Psoas muscle (tissue), 8 donors: ENCODE results near the gene GPER1. TPM values are rescaled to one million over a fixed set of nuclear protein-coding genes. Genes with fewer than 3 reads are reported as not detected.

Experiments used
- ATAC-seq, 4 donors: fragments of 200-7000 bp; cut with Tn5 transposase; one replicate each; pipeline ENCODE4 v1.9.1; 2020; ENCODE audit warnings: moderate library complexity in 3 of 4, mild to moderate bottlenecking in 2 of 4
- DNase-seq, 2 donors: peaks; one replicate each; pipeline ENCODE4 v3.0.0-alpha.2; 2020
- H3K27ac ChIP-seq: fragments of 200-600 bp; one replicate; pipeline ENCODE4 v1.8.0; 2022
- H3K27me3 ChIP-seq, 3 donors: fragments of 200-600 bp in 1 of 3; one replicate each; pipeline versions ENCODE4 v1.6.1 to v1.8.0; 2013 to 2022; ENCODE audit warnings: low read length in 2 of 3, mild to moderate bottlenecking in 2 of 3, moderate library complexity in 1 of 3; ENCODE audit not compliant: insufficient read depth in 3 of 3
- H3K36me3 ChIP-seq, 2 donors: fragments of 200-600 bp in 1 of 2; one replicate each; pipeline versions ENCODE4 v1.6.1 to v1.8.0; 2013 to 2022; ENCODE audit warnings: low read depth in 1 of 2, mild to moderate bottlenecking in 1 of 2, moderate library complexity in 1 of 2; ENCODE audit not compliant: insufficient read depth in 1 of 2
- H3K4me1 ChIP-seq: fragments of 200-600 bp; one replicate; pipeline ENCODE4 v1.8.0; 2022
- H3K4me3 ChIP-seq: fragments of 200-600 bp; one replicate; pipeline ENCODE4 v1.8.0; 2022; ENCODE audit warnings: mild to moderate bottlenecking
- H3K9me3 ChIP-seq: fragments of 200-600 bp; one replicate; pipeline ENCODE4 v1.8.0; 2022
- WGBS, 3 donors: extraction: QIAGEN DNeasy Blood & Tissue Kit; methylation state at CpG; one replicate each; pipeline versions ENCODE4 v1.1.6 to v1.1.7; 2013; 5-methylcytosine and 5-hydroxymethylcytosine counted together
- intact Hi-C, 2 donors: fragments of 100-400 bp; cut with DNase I; formaldehyde crosslinking; loops; one replicate each; pipeline versions ENCODE4 v1.11.0 to v1.14.2; 2022
- polyA plus RNA-seq, 3 donors: library from polyadenylated mRNA; stranded (reverse); fragments of 200-250 nt; gene quantifications; one replicate each; pipeline ENCODE4 v1.2.3, GENCODE V29; 2013
- total RNA-seq, 4 donors: library from RNA; stranded (reverse); fragmentation: NEBNext Ultra II Directional in 2 of 4; extraction: Animal tissue kit (Norgen Biotek cat#: 25700) in 2 of 4; gene quantifications; one replicate each; pipeline versions ENCODE4 v1.2.1 to v1.2.4, GENCODE V29; 2021 to 2023
- TF ChIP-seq, protein P1 (sequence below): fragments of 200-600 bp; IDR thresholded peaks from one replicate; pipeline ENCODE4 v1.8.0; 2022; ENCODE audit warnings: antibody characterized with exemption
- donor health status: healthy with polysubstance abuse.
- donor health status: DM: no; HTN: no; CAD: no; lungs with moderate emphysema.
- donor health status: Bipolar disorder and iron deficiency.
- donor health status: healthy.
- donor health status: DM: yes; HTN: yes; CAD: no.
- donor health status: DM: no; HTN: no; CAD: no.
- donor health status: DM: no; HTN: no; CAD: no.
- donor health status: DM: yes; HTN: yes; CAD: no.

GPER1 gene
- total and polyA plus RNA-seq, 7 donors = 0.90 to 3.1 (median 1.4) TPM

DNA sequence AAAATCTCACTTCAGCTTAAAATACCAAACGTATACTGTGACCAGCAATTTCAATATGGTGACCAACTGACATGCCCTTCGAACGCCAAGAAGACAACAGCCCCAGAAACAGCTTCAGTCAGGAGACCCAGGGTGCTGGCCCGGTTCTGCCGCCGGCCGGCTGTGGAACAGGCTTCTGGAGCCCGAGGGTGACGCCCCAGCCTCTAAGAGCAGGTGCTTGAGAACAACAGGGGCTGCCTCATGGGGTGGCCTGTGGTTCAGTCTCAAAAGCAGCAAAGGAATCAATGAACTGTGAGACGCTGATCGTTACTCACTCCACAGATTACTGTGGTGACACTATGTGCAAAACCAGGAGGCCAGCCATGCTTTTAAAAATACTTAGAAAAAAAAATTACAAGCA, 17.3 kb downstream of the GPER1 start:
- no peak for ATAC-seq
- Histone ChIP-seq H3K9me3 (no peaks in the 10 kb centered on the region), H3K27ac (peak overlapping the region; percentile 25), H3K36me3 (no peaks in the 10 kb centered on the region), H3K27me3 (no peaks in the 10 kb centered on the region), H3K4me1 (peaks cover 16% of the 10 kb centered on the region), H3K4me3 (no peak overlapping the region)
- intact Hi-C loops = no loop called here
- peak in 1 of 2 donors; percentile 42 for DNase-seq
- TF ChIP-seq, protein P1, sequence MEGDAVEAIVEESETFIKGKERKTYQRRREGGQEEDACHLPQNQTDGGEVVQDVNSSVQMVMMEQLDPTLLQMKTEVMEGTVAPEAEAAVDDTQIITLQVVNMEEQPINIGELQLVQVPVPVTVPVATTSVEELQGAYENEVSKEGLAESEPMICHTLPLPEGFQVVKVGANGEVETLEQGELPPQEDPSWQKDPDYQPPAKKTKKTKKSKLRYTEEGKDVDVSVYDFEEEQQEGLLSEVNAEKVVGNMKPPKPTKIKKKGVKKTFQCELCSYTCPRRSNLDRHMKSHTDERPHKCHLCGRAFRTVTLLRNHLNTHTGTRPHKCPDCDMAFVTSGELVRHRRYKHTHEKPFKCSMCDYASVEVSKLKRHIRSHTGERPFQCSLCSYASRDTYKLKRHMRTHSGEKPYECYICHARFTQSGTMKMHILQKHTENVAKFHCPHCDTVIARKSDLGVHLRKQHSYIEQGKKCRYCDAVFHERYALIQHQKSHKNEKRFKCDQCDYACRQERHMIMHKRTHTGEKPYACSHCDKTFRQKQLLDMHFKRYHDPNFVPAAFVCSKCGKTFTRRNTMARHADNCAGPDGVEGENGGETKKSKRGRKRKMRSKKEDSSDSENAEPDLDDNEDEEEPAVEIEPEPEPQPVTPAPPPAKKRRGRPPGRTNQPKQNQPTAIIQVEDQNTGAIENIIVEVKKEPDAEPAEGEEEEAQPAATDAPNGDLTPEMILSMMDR = no peak
- WGBS, 3 donors = 88 to 94% (median 88%) methylated on average over 11 of the region's 11 CpGs

DNA sequence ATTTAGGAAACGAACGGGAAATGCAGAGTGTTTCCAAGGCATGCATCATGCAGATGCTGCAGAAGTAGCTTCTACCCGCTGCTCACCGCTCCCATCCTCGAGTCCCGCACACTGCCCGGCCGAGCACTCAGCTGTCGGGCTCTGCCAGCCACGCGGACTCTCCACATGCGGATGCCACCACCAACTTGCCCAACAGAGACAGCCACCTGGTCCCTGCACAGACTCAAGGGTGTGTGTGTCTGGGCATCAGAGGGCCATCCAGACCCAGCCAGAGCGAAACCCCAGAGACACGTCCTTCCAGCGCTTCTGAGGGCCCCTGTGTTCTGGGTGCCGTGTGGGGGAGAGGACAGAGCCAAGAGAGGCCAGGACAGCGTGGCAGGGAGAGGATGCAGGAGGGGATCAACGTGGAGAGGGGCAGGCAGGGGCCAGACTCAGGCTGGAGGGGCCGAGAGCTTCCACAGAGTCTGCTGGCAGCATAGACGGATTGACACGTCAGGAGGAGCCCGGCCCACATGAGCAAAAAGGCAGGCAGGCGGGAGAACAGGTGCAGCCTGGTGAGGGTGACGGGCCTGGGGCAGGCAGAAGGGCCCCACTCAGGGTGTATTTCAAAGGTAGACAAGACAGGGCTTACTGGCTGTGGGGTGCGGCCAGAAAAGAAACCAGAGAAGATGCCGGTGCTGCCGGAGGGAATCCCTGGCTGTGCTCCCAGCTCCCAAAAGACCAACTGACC, 18.3 kb downstream of the GPER1 start:
- Histone ChIP-seq H3K4me1 (peaks cover 16% of the 10 kb centered on the region), H3K9me3 (no peaks in the 10 kb centered on the region), H3K27me3 (no peaks in the 10 kb centered on the region), H3K4me3 (peak overlapping the region; percentile 30), H3K27ac (peak overlapping the region; percentile 76), H3K36me3 (no peaks in the 10 kb centered on the region)
- DNase-seq = peak in 1 of 2 donors; percentile 66
- intact Hi-C loops = no loop called here
- ATAC-seq = peak; percentile 80 to 95 (median 84)
- TF ChIP-seq, protein P1 = no peak
- 47 to 54% (median 50%) methylated on average over 26 to 27 of the region's 27 CpGs for WGBS, 3 donors

DNA sequence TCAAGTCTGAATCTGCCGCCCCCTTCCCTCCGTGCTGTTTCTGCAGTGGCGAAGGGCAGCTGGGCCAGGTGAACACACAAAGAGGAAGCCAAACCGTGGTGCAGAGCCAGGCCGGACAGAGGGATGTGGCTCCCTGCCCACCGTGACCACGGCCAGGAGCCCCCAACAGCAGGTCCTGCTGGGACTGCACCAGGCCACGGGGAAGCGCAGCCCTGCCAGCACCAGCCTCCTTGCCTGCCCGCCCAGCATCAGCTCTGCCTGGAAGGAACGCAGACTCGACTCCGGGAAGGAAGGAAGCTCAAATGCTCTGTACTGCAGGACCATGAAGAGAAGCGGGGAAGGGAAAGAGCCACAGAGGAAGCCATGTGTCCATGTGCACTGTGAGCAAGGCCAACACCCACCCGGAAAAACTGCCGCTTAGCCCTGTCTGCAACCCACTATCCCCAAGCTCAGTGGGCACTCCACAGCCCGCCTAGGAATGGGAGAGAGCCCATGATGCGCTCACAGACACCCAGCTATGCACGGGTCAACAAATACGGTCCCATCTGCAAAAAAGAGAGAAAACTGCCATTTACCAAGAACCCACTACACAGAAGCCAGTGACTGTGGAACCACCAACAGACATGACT, 19.0 kb downstream of the GPER1 start:
- H3K36me3 ChIP-seq = no peaks in the 10 kb centered on the region
- peak in 1 of 2 donors; percentile 8 for DNase-seq
- 35 to 38% (median 38%) methylated on average over 18 to 20 of the region's 20 CpGs for WGBS, 3 donors
- ATAC-seq = peak; percentile 21 to 70 (median 56)
- H3K9me3 ChIP-seq = no peaks in the 10 kb centered on the region
- H3K4me1 ChIP-seq = peaks cover 16% of the 10 kb centered on the region
- peak overlapping the region; percentile 76 for H3K27ac ChIP-seq
- intact Hi-C loops = no loop called here
- TF ChIP-seq, protein P1 = no peak
- H3K27me3 ChIP-seq = no peaks in the 10 kb centered on the region
- peak overlapping the region; percentile 30 for H3K4me3 ChIP-seq

DNA sequence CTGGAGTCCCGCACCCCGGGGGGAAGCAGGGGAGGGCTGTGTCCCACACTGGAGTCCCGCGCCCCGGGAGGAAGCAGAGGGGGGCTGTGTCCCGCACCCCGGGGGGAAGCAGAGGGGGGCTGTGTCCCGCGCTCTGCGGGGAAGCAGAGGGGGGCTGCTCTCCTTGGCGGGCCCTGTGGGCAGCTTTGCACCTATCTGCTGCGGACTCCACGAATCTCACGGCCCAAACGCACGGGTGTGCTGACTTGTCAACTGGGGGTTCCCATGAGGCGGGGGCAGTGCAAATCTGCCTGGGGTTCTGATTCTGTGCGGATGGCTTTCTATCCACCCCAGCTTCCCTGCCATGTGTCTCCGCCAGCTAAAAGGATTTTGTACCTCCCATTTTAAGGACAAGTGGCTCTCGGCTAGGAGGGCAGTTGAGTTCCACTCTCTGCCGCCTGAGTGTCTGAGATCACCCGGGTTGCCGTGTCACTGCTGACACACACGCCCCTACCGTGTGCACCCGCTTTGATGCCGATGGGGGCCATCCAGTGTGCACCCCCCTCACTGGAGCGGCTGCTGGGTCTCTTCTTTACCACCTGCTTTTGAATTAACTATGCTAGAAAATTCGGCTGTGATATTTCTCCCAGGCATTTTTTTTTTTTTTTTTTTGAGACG, 20.5 kb downstream of the GPER1 start:
- ATAC-seq (no peak), DNase-seq (peak in 1 of 2 donors; percentile 43)
- H3K36me3 ChIP-seq = no peaks in the 10 kb centered on the region
- no peak overlapping the region for H3K27ac ChIP-seq
- WGBS, 3 donors = 86 to 89% (median 88%) methylated on average over 22 to 30 of the region's 30 CpGs
- peaks cover 16% of the 10 kb centered on the region for H3K4me1 ChIP-seq
- no peaks in the 10 kb centered on the region for H3K27me3 ChIP-seq
- TF ChIP-seq, protein P1 = no peak
- intact Hi-C loops = no loop called here
- no peaks in the 10 kb centered on the region for H3K9me3 ChIP-seq
- H3K4me3 ChIP-seq = no peak overlapping the region
